GM19035 (cell line): ENCODE measurements around the gene CLCN7.
"Not testable (repeated sequence)": the region's sequence is repeated elsewhere in the genome, so short reads cannot be mapped to it uniquely, and the experiment has no call there.

ENCODE experiments used
- ATAC-seq: cut with Tn5 transposase; IDR thresholded peaks from one replicate; pipeline ENCODE4 v1.9.1; 2021; ENCODE audit not compliant: unreplicated experiment

The CLCN7 gene

DNA sequence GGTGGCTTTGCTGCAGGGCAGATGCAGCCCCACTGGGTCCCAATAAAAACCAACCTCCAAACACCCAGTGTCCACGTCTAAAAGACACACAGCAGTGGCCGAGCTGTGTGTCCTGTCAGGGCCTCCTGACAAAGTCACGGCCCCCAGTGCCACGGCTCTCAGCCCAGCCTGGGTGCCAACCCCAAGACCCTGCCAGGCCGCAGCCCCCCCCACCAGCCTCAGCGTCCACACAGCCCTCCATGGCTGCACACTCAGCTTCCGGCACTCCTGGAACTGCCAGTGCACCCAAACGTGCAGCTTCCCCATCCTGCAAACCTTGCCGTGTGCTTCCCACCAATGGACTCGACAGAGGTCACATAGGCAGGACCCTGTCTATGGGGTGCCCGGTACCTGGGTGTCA lies 26.9 kb downstream of the CLCN7 start:
- ATAC-seq: no peak

- ATAC-seq: no peak
Measured at GRCh38 chr16:1446296-1447080, 28.3 kb downstream of the CLCN7 start.

DNA sequence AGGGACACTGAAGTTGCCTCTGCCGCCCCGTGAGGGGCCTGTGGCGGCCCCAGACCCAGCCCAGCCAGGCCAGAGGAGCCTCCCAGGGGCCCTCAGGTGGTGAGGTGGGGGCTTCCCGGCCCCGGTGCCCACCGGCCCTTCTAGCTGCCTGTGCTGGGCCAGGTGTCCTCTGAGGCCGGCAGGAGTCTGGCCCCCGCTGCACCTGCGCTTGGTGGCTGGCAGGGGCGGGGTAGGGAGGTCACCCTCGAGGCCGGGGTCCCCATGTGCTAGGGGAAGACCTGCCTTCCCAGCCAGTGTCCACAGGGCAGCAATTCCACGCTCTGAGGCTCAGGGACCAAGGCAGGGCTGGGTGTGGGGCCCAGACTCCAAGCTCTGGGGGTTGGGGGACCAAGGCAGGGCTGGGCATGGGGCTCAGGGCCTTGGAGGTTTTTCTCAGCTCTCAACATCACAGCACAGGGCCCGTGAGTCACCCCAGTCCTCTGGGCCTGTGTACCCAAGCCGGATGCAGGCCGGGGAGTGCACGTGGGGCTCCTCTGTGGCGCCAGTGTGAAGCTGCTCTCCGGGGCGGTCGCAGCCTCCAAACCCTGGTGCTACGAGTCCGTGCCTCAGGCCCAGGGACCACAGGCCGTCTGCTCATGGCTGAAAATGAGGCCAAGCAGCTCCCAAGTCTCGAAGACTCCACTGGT lies 29.2 kb downstream of the CLCN7 start:
- no peak for ATAC-seq

GRCh38 chr16:1444730-1445517 lies 29.9 kb downstream of the CLCN7 start:
- no peak for ATAC-seq

GRCh38 chr16:1443980-1444729 lies 30.7 kb downstream of the CLCN7 start, which contains the start of gene CCDC154:
TSS of gene CCDC154 (minus strand) at chr16:1444556. CDS start at chr16:1444322, 234 bp downstream.
- no peak for ATAC-seq

DNA sequence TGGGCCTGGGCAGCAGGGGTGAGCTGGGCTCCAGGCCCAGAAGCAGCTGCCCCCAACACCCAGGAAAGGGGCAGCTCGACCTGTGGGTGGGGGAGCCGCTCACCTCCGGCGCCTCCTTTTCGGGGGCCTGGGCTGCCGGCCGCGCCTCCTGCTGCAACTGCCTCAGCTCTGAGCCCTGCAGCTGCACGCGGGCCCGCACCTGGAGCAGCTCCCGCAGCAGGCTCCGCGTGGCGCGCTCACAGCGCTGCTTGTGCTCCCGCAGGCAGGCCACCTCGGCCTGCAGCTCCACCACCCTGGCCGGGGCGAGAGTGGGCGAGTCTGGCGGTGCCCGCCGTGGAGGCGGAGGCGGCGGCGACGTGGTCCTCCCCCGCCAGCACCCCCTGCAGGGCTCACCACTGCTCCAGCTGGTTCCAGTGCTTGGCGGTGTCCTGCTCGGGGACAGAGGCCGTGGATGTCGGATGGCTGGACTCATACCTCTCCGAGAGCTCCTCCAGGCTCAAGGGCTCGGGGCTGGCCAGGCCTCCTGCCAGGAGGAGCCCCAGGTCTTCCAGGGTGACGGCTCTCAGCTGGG lies 31.3 kb downstream of the CLCN7 start:
- ATAC-seq: no peak

DNA sequence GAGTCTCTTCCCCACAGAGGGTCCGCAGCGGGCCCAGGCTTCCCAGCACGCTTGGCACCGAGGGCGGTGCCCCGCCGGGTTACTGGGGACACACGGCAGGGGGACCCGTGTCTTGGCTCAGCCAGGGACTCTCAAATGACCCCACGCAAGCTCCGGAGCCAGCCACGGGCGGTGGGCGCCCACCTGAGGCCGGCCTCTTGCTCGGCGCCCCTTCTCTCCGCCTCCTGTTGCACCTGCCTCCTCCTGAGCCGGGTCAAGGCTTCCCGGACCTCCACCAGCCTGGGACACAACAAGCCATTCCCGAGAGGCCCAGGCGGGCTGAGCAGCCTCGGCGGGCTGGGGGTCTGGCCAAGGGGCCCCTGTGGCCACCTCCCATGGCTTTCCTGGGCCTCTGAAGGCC lies 32.1 kb downstream of the CLCN7 start:
- ATAC-seq: no peak

- no peak for ATAC-seq
Measured at GRCh38 chr16:1441391-1441829, 33.4 kb downstream of the CLCN7 start.

DNA sequence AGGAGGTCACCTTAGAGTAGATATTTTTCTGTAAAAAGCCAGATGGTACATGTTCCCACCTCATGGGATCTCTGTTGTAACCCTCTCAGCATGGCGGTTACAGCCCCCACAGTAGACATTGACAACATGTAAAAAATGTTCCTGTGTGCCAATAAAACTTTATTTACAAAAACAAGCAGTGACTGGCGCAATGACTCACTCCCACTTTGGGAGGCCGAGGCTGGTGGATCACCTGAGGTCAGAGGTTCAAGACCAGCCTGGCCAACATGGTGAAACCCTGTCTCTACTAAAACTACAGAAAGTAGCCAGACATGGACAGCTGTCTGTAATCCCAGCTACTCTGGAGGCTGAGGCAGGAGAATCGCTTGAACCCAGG lies 35.1 kb downstream of the CLCN7 start:
- ATAC-seq: not testable (repeated sequence)

- ATAC-seq: no peak
Measured at GRCh38 chr16:1439058-1439698, 35.6 kb downstream of the CLCN7 start.

GRCh38 chr16:1438229-1439057 lies 36.4 kb downstream of the CLCN7 start:
- no peak for ATAC-seq

- no peak for ATAC-seq
Measured at GRCh38 chr16:1437606-1438005, 37.2 kb downstream of the CLCN7 start.

DNA sequence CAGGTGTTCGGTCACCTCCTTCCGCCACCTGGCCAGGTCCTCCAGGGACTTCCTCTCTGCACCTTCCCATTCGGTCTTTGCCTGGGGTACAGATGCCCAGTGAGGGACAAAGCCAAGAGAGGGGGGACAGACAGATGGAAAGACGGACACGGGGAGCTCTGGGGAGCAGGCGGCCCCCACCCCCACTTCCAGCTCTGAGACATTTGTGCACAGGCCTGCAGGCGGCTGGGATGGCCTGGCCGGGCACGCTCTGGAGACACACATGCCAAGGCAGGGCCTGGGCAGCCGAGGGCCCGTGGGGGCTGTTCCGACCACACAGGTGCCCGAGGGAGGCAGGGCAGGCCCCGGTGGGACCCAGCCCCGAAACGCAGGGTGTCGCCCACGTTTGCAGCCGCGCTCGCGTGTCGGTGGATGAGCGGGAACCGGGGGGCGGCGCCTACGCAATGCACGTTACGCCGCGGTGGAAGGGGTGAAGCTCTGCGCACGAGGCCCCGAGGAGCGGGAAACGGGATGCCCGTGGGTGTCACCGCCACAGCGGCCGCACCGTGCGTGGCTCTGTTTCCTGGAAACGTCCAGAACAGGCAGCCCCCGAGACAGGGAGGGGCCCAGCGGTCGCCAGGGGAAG lies 38.0 kb downstream of the CLCN7 start:
- ATAC-seq: no peak

- no peak for ATAC-seq
Measured at GRCh38 chr16:1435921-1436697, 38.7 kb downstream of the CLCN7 start.

- ATAC-seq: no peak
Measured at GRCh38 chr16:1434644-1435592, 39.9 kb downstream of the CLCN7 start.

DNA sequence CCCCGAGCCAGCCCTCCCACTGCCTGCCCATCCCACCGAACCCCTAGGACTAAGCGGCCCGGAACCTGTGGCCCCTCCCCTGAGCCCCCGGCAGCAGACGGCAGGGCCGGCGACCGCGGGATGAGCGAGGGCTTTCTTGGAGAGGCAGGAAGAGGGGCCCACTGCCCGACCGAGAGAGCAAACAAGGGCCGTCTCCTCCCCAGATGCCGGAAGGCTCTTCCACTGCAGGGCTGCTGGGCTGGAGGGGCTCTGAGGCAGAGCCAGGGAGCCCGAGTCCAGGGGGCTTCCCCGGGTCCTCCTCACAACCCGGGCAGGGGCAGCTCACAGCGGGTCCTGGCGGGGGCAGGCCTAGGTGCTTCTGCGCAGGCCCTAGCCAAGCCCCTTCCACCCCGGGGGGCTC lies 41.1 kb downstream of the CLCN7 start:
- ATAC-seq: no peak

- no peak for ATAC-seq
Measured at GRCh38 chr16:1433263-1433560, 41.6 kb downstream of the CLCN7 start.
